Osteoblast (primary cell): Measurements from ENCODE around the gene ZNF326. TPM values are rescaled to one million over a fixed set of nuclear protein-coding genes. Genes with fewer than 3 reads are reported as not detected.
A peak's percentile ranks its signal among the peaks of the same experiment; 100 is the strongest.

Experiments
- DNase-seq: peaks from one replicate; pipeline ENCODE4 v3.0.0; 2011; ENCODE audit warnings: low spot score, mixed read lengths; ENCODE audit not compliant: insufficient read length; ENCODE audit errors: missing footprints
- H2AFZ ChIP-seq: 2 replicates; pipeline ENCODE4 v1.6.0; 2011; ENCODE audit warnings: mild to moderate bottlenecking, low read length
- H3K27ac ChIP-seq: 2 replicates; pipeline ENCODE4 v1.5.1; 2011; ENCODE audit warnings: mild to moderate bottlenecking, low read depth, low read length, moderate library complexity
- H3K27me3 ChIP-seq: 2 replicates; pipeline ENCODE4 v1.6.0; 2012; ENCODE audit warnings: mild to moderate bottlenecking, control low read depth, inconsistent platforms, low read length, moderate library complexity; ENCODE audit not compliant: insufficient read depth
- H3K36me3 ChIP-seq: 2 replicates; pipeline ENCODE4 v1.5.1; 2011; ENCODE audit warnings: mild to moderate bottlenecking, low read length, control low read depth, moderate library complexity; ENCODE audit not compliant: insufficient read depth
- H3K4me1 ChIP-seq: 2 replicates; pipeline ENCODE4 v1.5.1; 2011; ENCODE audit warnings: mild to moderate bottlenecking, low read length, control low read depth, moderate library complexity; ENCODE audit not compliant: insufficient read depth
- H3K4me2 ChIP-seq: 2 replicates; pipeline ENCODE4 v1.6.0; 2011; ENCODE audit warnings: mild to moderate bottlenecking, low read length; ENCODE audit not compliant: insufficient read depth
- H3K4me3 ChIP-seq: fragments of 200-600 bp; sonication (generic); 3 replicates; pipeline ENCODE4 v1.5.1; 2012; ENCODE audit warnings: mild to moderate bottlenecking, low read length, inconsistent platforms; ENCODE audit not compliant: insufficient read depth
- H3K79me2 ChIP-seq: 2 replicates; pipeline ENCODE4 v1.6.0; 2012; ENCODE audit warnings: mild to moderate bottlenecking, low read length, control low read depth, inconsistent platforms; ENCODE audit not compliant: insufficient read depth
- H3K9me3 ChIP-seq: 2 replicates; pipeline ENCODE4 v1.5.1; 2011; ENCODE audit warnings: low read depth, low read length, control low read depth
- H4K20me1 ChIP-seq: 2 replicates; pipeline ENCODE4 v1.6.0; 2012; ENCODE audit warnings: mild to moderate bottlenecking, low read length, control low read depth; ENCODE audit not compliant: insufficient read depth
- CTCF ChIP-seq: IDR thresholded peaks from 2 replicates; pipeline ENCODE4 v1.5.1; 2011; ENCODE audit warnings: mild to moderate bottlenecking, low read depth, low read length, moderate library complexity; ENCODE audit errors: extremely low read depth
- total RNA-seq: library from RNA; depleted of rRNA; stranded (reverse); fragments of >200 nt; gene quantifications from 2 replicates; pipeline ENCODE4 v1.2.3, GENCODE V29; 2012

The ZNF326 gene
- total RNA-seq, 1 donor: 10.9 TPM

- peak; percentile 77 for DNase-seq
- Histone ChIP-seq H3K9me3 (no peaks in the 10 kb centered on the region), H3K36me3 (no peaks in the 10 kb centered on the region)
Observed at GRCh38 chr1:89990976-89991831, 3.7 kb upstream of the ZNF326 start.

GRCh38 chr1:89993541-89993940 lies 1.4 kb upstream of the ZNF326 start:
- Histone ChIP-seq H3K9me3 (no peaks in the 10 kb centered on the region), H3K4me2 (no peak overlapping the region), H3K4me1 (peaks cover 21% of the 10 kb centered on the region), H3K36me3 (no peaks in the 10 kb centered on the region), H3K27ac (no peak overlapping the region), H3K27me3 (no peaks in the 10 kb centered on the region), H4K20me1 (peaks cover 16% of the 10 kb centered on the region), H3K4me3 (no peak overlapping the region), H3K79me2 (peaks cover 34% of the 10 kb centered on the region), H2AFZ (no peak overlapping the region)
- no peak for TF ChIP-seq CTCF
- no peak for DNase-seq

More at GRCh38 chr1:89990976-89991831, 3.7 kb upstream of the ZNF326 start:
- H4K20me1 ChIP-seq: peaks cover 2% of the 10 kb centered on the region
- peaks cover 13% of the 10 kb centered on the region for H3K79me2 ChIP-seq
- no peak overlapping the region for H3K4me3 ChIP-seq
- no peak for TF ChIP-seq CTCF
- H3K4me1 ChIP-seq: peaks cover 3% of the 10 kb centered on the region
- H2AFZ ChIP-seq: peak overlapping the region; percentile 9
- H3K27ac ChIP-seq: no peak overlapping the region
- H3K27me3 ChIP-seq: no peaks in the 10 kb centered on the region
- H3K4me2 ChIP-seq: no peak overlapping the region

GRCh38 chr1:89994231-89994804 lies 592 bp upstream of the ZNF326 start:
- Histone ChIP-seq H2AFZ (peak overlapping the region; percentile 81), H4K20me1 (peaks cover 16% of the 10 kb centered on the region), H3K79me2 (peaks cover 42% of the 10 kb centered on the region), H3K9me3 (no peaks in the 10 kb centered on the region), H3K36me3 (no peaks in the 10 kb centered on the region), H3K27ac (peak overlapping the region; percentile 86), H3K4me3 (peak overlapping the region; percentile 84), H3K4me2 (peak overlapping the region; percentile 84), H3K27me3 (no peaks in the 10 kb centered on the region), H3K4me1 (peaks cover 29% of the 10 kb centered on the region)
- no peak for DNase-seq
- TF ChIP-seq CTCF: no peak
